HG03196 (cell line): Measurements from ENCODE around the gene IL4.

Experiments
- ATAC-seq: cut with Tn5 transposase; IDR thresholded peaks from one replicate; pipeline ENCODE4 v1.9.1; 2021; ENCODE audit not compliant: unreplicated experiment

The IL4 gene

GRCh38 chr5:132669966-132670882 is 3.6 kb upstream of the IL4 start:
- no peak for ATAC-seq

- no peak for ATAC-seq
Observed at GRCh38 chr5:132671000-132671399, 2.8 kb upstream of the IL4 start.

GRCh38 chr5:132673488-132673887 is 301 bp upstream of the IL4 start:
- no peak for ATAC-seq

- ATAC-seq, result peak; percentile 75
Observed at GRCh38 chr5:132674671-132675506, 1.1 kb downstream of the IL4 start.

- ATAC-seq, result no peak
Observed at GRCh38 chr5:132675936-132676689, 2.3 kb downstream of the IL4 start.

- ATAC-seq, result no peak
Observed at GRCh38 chr5:132677191-132677590, 3.4 kb downstream of the IL4 start.

- no peak for ATAC-seq
Observed at GRCh38 chr5:132677682-132678400, 4.1 kb downstream of the IL4 start.

- no peak for ATAC-seq
Observed at GRCh38 chr5:132678735-132679134, 4.9 kb downstream of the IL4 start.

- ATAC-seq, result no peak
Observed at GRCh38 chr5:132679166-132679565, 5.4 kb downstream of the IL4 start.

GRCh38 chr5:132679717-132680380 is 6.1 kb downstream of the IL4 start:
- ATAC-seq, result no peak

GRCh38 chr5:132680780-132681475 is 7.1 kb downstream of the IL4 start:
- no peak for ATAC-seq

GRCh38 chr5:132681476-132681831 is 7.7 kb downstream of the IL4 start:
- no peak for ATAC-seq

- ATAC-seq, result no peak
Observed at GRCh38 chr5:132681983-132682382, 8.2 kb downstream of the IL4 start.

GRCh38 chr5:132684491-132684890 is 10.7 kb downstream of the IL4 start:
- no peak for ATAC-seq

GRCh38 chr5:132684922-132685720 is 11.3 kb downstream of the IL4 start:
- no peak for ATAC-seq

- no peak for ATAC-seq
Observed at GRCh38 chr5:132686193-132686592, 12.4 kb downstream of the IL4 start.

- ATAC-seq, result no peak
Observed at GRCh38 chr5:132687995-132688394, 14.2 kb downstream of the IL4 start.

- peak; percentile 47 for ATAC-seq
Observed at GRCh38 chr5:132688536-132689339, 14.9 kb downstream of the IL4 start.
